ENCODE measurements around the gene SLC26A2. TPM values are rescaled to one million over a fixed set of nuclear protein-coding genes. Genes with fewer than 3 reads are reported as not detected.

SLC26A2 gene
- total and polyA plus RNA-seq, 12 donors, result 1.3 to 9.6 (median 5.4) TPM

DNA sequence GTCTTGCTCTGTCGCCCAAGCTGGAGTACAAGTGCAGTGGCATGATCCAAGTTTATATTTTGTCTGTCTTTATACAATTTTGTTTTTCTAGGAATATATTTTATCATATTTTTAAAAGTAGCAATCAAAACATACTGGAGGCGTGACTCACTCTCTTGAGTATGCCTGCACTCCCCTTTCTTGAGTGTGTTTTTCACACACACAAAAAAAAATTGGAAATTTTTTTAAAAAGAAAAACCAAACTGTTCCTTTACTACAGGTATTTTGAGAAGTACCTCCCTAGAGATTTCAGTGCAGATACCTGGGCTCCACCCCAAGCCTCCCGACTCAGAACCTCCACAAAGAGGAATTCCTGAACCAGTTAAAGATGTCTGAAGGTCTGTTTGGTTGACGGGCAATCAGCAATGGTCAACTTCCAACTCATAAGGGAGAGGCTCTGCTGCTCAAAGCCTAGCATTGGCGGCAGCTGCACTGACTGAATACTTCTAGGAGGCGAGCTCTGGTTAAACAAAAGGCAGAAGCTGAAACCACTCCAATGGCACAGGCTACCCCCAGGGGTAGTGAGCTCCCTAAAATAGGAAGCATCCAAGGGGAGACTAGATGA lies 43.4 kb upstream of the SLC26A2 start:
- no peak for ATAC-seq
- TF ChIP-seq, protein P1, sequence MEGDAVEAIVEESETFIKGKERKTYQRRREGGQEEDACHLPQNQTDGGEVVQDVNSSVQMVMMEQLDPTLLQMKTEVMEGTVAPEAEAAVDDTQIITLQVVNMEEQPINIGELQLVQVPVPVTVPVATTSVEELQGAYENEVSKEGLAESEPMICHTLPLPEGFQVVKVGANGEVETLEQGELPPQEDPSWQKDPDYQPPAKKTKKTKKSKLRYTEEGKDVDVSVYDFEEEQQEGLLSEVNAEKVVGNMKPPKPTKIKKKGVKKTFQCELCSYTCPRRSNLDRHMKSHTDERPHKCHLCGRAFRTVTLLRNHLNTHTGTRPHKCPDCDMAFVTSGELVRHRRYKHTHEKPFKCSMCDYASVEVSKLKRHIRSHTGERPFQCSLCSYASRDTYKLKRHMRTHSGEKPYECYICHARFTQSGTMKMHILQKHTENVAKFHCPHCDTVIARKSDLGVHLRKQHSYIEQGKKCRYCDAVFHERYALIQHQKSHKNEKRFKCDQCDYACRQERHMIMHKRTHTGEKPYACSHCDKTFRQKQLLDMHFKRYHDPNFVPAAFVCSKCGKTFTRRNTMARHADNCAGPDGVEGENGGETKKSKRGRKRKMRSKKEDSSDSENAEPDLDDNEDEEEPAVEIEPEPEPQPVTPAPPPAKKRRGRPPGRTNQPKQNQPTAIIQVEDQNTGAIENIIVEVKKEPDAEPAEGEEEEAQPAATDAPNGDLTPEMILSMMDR (IDR thresholded peaks at IDR 0.05), result no peak
- no peak overlapping the region for H3K4me3 ChIP-seq

DNA sequence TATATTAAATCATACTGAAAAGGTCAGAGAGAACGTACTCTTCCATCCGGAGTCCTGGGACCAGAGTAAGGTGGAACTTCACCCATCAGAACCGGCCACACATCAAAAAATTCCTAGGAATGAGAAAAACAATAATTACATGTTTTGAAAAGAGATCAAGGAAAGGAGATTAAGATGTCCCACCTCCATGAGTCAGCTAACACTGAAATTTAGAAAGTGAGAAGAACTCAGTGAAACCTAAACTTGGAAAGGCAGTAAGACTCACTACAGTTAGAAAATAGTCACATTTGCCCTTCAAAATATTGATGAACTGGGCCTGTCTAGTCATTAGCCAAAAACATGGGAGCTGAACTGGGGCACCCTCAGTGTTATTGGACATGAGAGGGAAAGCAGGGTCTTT lies 39.0 kb upstream of the SLC26A2 start:
- intact Hi-C loops (cut with DNase I), result no loop called here
- Histone ChIP-seq H3K36me3 (no peaks in the 10 kb centered on the region), H3K4me3 (no peak overlapping the region), H3K4me1 (peaks cover 0 to 7% (median 0%) of the 10 kb centered on the region in 9 donors), H3K27me3 (peaks cover 0 to 5% (median 0%) of the 10 kb centered on the region in 7 donors), H3K27ac (no peak overlapping the region), H3K9me3 (no peaks in the 10 kb centered on the region)
- DNase-seq, result no peak
- no peak for ATAC-seq
- 92 to 93% methylated on average over 3 of the region's 3 CpGs for WGBS, 2 donors
- TF ChIP-seq, protein P1 (IDR thresholded peaks at IDR 0.05), result no peak

More for the DNA sequence above, 43.4 kb upstream of the SLC26A2 start:
- 79 to 81% methylated on average over 6 of the region's 6 CpGs for WGBS, 2 donors
- Histone ChIP-seq H3K27me3 (peaks cover 0 to 5% (median 0%) of the 10 kb centered on the region in 7 donors), H3K36me3 (no peaks in the 10 kb centered on the region), H3K27ac (no peak overlapping the region), H3K9me3 (no peaks in the 10 kb centered on the region), H3K4me1 (peaks cover 0 to 8% (median 0%) of the 10 kb centered on the region in 9 donors)
- DNase-seq, result no peak
- intact Hi-C loops (cut with DNase I), result no loop called here

DNA sequence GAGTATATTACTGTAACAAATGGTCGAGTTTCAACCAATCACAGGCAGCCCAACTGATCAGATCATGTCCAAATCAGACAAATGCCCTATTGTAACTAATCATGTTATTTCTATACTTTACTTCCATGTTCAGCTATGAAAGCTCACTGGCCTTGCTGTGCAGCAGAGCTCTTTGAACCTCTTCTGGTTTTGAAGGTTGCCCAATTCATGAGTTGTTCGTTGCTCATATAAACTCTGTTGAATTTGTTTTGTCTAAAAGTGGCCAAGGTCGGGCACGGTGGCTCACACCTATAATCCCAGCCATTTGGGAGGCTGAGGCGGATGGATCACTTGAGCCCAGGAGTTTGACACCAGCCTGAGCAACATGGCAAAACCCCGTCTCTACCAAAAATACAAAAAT lies 37.6 kb upstream of the SLC26A2 start:
- DNase-seq (no peak), ATAC-seq (no peak)
- Histone ChIP-seq H3K9me3 (no peaks in the 10 kb centered on the region), H3K27me3 (no peaks in the 10 kb centered on the region), H3K4me3 (no peak overlapping the region), H3K36me3 (no peaks in the 10 kb centered on the region), H3K27ac (no peak overlapping the region), H3K4me1 (no peaks in the 10 kb centered on the region)
- 92 to 96% methylated on average over 6 of the region's 6 CpGs for WGBS, 2 donors
- intact Hi-C loops (cut with DNase I), result no loop called here
- TF ChIP-seq, protein P1 (IDR thresholded peaks at IDR 0.05), result no peak

DNA sequence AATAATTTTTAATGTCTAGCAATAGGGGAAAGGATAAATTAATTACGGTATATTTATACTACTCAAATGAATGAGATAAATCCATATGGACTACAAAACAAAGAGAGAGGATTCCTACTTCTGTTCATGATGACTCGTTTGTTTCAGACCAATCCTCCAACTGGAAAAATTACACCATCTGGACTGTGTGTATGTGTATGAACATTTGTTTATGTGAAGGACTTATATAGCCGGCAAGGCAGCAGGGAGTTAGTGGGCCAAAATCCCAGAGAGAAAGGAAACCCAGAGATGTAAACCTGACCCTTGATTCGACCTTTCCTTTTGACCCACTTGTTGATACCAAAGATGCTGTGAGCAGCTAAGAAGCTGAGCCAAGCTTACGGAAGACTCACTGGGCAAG lies 36.1 kb upstream of the SLC26A2 start:
- Histone ChIP-seq H3K9me3 (no peaks in the 10 kb centered on the region), H3K4me1 (no peaks in the 10 kb centered on the region), H3K27me3 (no peaks in the 10 kb centered on the region), H3K4me3 (no peak overlapping the region), H3K27ac (no peak overlapping the region), H3K36me3 (no peaks in the 10 kb centered on the region)
- TF ChIP-seq, protein P1 (IDR thresholded peaks at IDR 0.05), result no peak
- ATAC-seq, result no peak
- intact Hi-C loops (cut with DNase I), result no loop called here
- no peak for DNase-seq
- WGBS, 2 donors, result 84 to 89% methylated on average over 5 of the region's 5 CpGs
